Measurements from ENCODE around the gene CEL. TPM values are rescaled to one million over a fixed set of nuclear protein-coding genes. Genes with fewer than 3 reads are reported as not detected.

Gene CEL
- total RNA-seq, 1 experiment from 2014 or later: 6.9 TPM

GRCh38 chr9:133023117-133023890 lies 38.5 kb upstream of the CEL start (continued):
- TF ChIP-seq TCF7L2 (IDR thresholded peaks at IDR 0.05; ENCODE audit: borderline replicate concordance, extremely low read depth, insufficient read depth, insufficient read length) (no peak), JUND (IDR thresholded peaks at IDR 0.05) (no peak), MAX (IDR thresholded peaks at IDR 0.05) (no peak), FOSL1 (IDR thresholded peaks at IDR 0.05; ENCODE audit: low read depth) (no peak), EZH2phosphoT487 (IDR thresholded peaks at IDR 0.05; ENCODE audit: borderline replicate concordance) (no peak), ELF1 (IDR thresholded peaks at IDR 0.05; ENCODE audit: borderline replicate concordance, low read depth) (no peak), SRF (IDR thresholded peaks at IDR 0.05; ENCODE audit: low read depth) (no peak), EZH2 (IDR thresholded peaks at IDR 0.05) (no peak)

GRCh38 chr9:133026426-133026825 lies 35.4 kb upstream of the CEL start:
- CTCF ChIA-PET: no interaction called here
- no peak overlapping the region for H3K4me2 ChIP-seq (ENCODE audit: low read length)
- no peak for TF ChIP-seq ATF3 (IDR thresholded peaks at IDR 0.05)

More at GRCh38 chr9:133026426-133026825, 35.4 kb upstream of the CEL start:
- no peaks in the 10 kb centered on the region for H4K20me1 ChIP-seq (ENCODE audit: insufficient read depth)
- H3K9me3 ChIP-seq (ENCODE audit: control insufficient read depth in 1 of 2, insufficient read depth in 1 of 2, low read depth in 1 of 2, low read length in 2 of 2): no peaks in the 10 kb centered on the region
- no peaks in the 10 kb centered on the region for H3K9me2 ChIP-seq (ENCODE audit: insufficient read depth)
- no peak overlapping the region for H3K9ac ChIP-seq (ENCODE audit: low read length)
- DNase-seq (ENCODE audit: low read depth, low spot score) (no peak), ATAC-seq (no peak)
- H3K27ac ChIP-seq (ENCODE audit: low read depth, low read length): no peak overlapping the region
- no peaks in the 10 kb centered on the region for H3K27me3 ChIP-seq (ENCODE audit: insufficient read depth, low read length)
- H3K4me3 ChIP-seq (replicated peaks in 1 of 2; ENCODE audit: low read depth in 1 of 2, low read length in 2 of 2): no peak overlapping the region
- POLR2A ChIA-PET: no interaction called here
- no peaks in the 10 kb centered on the region for H3K36me3 ChIP-seq (ENCODE audit: control insufficient read depth in 1 of 2, insufficient read depth in 2 of 2, low read length in 2 of 2)
- intact Hi-C loops (cut with micrococcal nuclease): no loop called here
- H2AFZ ChIP-seq (ENCODE audit: low read depth, low read length, poor library complexity, severe bottlenecking): no peak overlapping the region
- H3K79me2 ChIP-seq (ENCODE audit: insufficient read depth, low read length): peaks cover 10% of the 10 kb centered on the region
- RAD21 ChIA-PET (ENCODE audit: low non-redundant PET in 1 of 2, low total read pairs in 2 of 2, uncharacterized antibody in 2 of 2, unreplicated experiment in 2 of 2): no interaction called here
- peaks cover 0 to 9% of the 10 kb centered on the region in 2 experiments; a peak in 2 of 4 replicates for H3K4me1 ChIP-seq (ENCODE audit: control insufficient read depth in 1 of 2, insufficient read depth in 2 of 2, low read length in 2 of 2)
- no TSS peak for BruUV-seq (replicated peaks)
